CD4-positive, alpha-beta T cell treated with Interleukin-6 at 100 ng/mL for 8 hours (primary cell): ENCODE measurements around the gene RRAS.

Source experiments
- DNase-seq: peaks from one replicate; pipeline ENCODE4 v3.0.0-alpha.2; 2020; ENCODE audit warnings: mixed read lengths, low spot score

Gene RRAS

DNA sequence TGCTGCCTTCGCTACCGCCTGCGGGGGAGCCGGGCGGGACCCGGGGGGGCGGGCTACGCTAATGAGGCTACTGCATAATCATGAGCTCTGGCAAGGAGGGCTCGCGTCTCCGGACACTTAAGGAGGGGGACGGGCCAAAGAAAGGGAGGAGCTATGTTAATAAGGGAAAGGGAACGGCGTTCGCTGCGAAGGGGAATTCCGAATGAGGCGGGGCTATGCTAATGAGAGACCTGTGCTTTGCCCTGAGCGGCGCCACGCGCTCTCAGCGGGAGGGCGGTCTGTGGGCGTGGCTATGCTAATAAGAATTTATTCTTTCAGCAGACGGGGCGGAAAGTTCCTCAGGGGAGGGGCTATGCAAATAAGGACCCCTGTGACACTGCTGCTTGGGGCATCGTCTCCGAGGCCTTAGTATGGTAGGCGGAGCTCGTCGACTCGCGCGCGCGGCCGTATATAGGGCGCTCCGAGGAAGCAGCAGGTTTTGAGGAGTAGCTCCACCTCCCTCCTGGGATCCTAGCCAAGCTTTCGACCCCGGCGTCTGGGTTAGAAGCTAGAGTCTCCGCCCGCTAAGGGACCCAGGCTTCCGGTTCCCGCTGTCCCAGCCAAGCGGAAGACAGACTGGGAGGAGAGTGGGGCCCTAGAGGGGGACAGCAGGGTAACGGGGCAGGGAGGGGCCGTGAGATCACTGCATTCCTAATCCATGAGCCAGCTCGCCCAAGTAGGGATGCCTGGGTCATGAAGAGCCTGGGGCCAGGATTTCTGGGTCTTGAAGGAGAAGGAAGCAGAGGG lies at the start of gene RRAS:
Gene RRAS, minus strand, starts transcription at position 31 of the 786 bp plus-strand sequence. CDS start 45 bp downstream, outside the sequence.
- DNase-seq, result peak; percentile 100

DNA sequence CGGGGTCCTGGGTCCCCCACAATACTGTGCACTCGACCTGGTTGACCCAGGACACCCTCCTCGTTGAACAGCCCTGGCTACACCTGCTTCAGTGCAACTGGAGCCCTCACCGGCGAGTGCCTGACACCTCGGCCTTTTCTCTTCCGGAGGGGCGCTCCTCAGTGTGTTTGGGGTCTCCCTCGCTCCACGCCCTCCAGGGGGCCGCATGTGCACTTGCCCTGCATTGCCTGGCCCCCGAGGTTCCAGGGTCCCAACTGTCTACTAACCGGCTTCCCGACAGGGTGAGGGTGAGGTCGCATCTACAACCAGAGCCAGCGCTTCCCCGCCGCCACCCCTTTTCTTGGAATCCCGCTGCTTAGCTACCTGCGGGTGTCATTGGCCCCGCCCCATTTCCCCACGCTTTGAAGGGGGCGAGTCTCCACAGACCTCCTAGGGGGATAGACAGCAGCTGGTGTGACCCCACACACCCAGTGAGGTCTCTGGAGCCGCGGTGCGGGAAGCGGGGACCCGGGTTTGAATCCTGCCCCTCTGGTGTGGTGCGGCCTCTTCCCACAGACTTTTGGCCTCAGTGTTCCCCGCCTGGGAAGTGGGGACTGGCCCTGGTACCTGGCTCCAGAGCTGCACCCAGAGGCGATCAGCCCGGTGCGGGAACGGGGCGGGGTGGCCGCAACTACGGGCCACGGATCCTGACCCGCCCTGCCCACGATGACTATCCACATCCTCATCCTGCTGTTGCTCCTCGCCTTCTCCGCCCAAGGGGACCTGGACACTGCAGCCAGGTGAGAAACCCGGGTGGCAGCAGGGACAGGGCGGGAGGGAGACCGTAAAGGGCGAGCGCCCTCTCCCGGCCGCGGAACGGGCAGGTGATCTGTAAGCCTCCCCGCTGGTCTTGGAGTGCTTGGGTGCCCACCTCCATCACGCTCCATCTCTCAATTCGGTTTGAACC lies 49.5 kb upstream of the RRAS start, which contains the start of gene ADM5:
Gene ADM5, plus strand, starts transcription at position 462 of the 946 bp plus-strand sequence. Its CDS starts 244 bp downstream, at position 706.
- DNase-seq, result peak; percentile 21

- no peak for DNase-seq
Measured at GRCh38 chr19:49688531-49689132, 48.7 kb upstream of the RRAS start.

- no peak for DNase-seq
Measured at GRCh38 chr19:49687566-49688316, 47.8 kb upstream of the RRAS start.

DNA sequence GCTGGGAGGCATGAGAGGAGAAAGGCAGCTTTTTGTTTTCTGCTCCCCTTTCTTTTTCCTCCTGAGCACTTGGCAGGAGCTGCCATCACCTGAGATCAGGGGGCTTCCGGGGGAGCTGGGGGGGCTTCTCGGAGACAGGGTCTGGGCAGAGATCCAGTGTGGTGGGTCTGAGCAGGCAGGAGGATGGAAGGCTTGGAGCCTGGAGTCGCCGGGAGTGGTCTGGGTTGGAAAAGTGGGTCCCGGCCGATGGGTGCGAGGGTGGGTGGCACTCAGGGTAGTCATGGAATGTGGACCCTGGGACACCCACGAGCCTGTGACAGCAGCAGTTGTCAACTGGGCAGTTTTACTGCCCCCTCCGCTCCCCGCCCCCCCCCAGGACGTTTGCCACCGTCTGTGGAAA lies 47.2 kb upstream of the RRAS start:
- DNase-seq, result no peak

DNA sequence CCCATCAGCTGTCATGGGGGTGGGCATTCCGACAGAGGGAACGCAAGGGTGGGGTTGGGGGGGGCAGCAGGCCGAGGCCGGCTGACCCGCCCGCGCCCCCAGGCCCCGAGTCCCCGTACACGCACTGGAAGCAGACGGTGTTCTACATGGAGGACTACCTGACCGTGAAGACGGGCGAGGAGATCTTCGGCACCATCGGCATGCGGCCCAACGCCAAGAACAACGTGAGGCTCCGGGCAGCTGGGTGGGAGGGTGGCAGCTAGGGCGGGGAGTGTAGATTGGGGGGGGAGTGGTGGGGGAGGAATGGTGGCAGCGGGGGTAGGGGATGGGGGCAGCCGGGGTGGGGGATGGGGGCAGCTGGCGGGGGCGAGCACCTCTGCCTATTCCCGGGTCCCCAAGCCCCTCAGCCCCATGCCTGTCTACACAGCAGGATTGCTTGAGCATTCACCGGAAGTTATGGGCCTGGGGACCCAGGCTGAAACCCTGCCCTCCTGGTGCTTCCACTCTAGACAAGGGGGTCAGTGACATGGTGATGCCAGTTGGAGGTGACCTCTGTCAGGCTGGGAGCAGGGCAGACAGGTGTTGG lies 46.7 kb upstream of the RRAS start:
- no peak for DNase-seq

DNA sequence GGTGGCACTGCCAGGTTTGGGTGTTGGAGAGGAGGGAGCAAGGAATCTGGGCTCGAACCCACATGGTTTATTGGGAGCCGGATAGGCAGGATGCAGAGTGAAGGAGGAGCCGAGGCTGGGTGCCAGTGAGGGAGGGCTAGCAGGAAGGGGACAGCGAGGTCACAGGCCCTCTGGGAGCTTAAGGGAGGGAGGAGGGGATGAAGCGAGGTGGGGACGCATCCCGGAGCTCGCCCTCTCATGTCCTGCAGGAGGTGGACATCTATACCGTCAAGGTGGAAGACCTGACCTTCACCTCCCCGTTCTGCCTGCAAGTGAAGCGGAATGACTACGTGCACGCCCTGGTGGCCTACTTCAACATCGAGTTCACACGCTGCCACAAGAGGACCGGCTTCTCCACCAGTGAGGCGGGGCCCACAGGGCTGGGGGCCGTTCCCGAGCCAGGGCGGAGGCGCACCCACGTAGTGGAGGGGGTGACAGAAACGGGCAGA lies 45.9 kb upstream of the RRAS start:
- DNase-seq, result no peak

- DNase-seq, result no peak
Measured at GRCh38 chr19:49684983-49685553, 45.1 kb upstream of the RRAS start.

- no peak for DNase-seq
Measured at GRCh38 chr19:49684251-49684982, 44.5 kb upstream of the RRAS start.

GRCh38 chr19:49683814-49684250 lies 43.9 kb upstream of the RRAS start:
- DNase-seq, result no peak

- DNase-seq, result no peak
Measured at GRCh38 chr19:49682274-49682673, 42.3 kb upstream of the RRAS start.

GRCh38 chr19:49681830-49682229 lies 41.9 kb upstream of the RRAS start:
- DNase-seq, result no peak

DNA sequence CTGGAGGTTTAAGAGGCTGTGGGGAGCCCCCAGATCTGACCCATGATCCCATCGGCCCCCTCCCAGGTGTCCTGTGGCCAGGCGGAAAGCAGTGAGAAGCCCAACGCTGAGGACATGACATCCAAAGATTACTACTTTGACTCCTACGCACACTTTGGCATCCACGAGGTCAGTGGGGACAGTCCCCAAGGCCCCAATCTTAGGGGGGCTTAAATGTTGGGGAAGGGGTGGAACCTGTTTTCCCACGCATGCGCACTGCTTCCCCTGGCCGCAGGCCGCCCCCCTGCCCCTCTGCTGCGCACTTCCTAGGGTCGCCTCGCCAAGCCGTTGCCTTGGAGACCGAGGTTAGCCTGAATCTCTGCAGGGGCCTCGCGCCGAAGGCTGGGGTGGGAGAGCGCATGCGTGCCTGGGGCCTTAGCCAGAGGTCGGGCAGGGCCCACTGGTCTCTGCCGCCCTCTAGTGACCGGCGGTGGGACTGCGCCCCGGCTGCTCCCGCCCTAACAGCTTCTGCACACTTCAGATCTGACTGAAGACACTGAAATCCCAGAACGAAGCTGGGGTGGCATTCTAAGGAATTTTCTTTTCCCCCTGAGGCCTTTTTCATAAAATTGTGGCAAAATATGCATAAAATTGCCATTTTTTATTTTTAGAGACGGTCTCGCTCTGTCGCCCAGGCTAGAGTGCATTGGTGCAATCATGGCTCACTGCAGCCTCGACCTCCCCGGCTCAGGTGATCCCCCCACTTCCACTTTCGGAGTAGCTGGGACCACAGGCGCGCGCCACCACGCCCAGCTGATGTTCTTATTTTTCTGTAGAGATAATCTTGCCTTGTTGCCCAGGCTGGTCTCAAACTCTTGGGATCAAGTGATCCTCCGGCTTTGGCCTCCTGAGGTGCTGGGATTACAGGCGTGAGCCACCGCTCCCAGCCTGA lies 40.7 kb upstream of the RRAS start:
- DNase-seq, result peak; percentile 90

GRCh38 chr19:49679771-49680413 lies 39.9 kb upstream of the RRAS start:
- DNase-seq, result no peak

- no peak for DNase-seq
Measured at GRCh38 chr19:49678985-49679770, 39.2 kb upstream of the RRAS start.

GRCh38 chr19:49677901-49678674 lies 38.1 kb upstream of the RRAS start:
- DNase-seq, result peak; percentile 72
